SK-N-SH treated with all-trans-retinoic acid at 6 μM for 48 hours (cell line): ENCODE data around the gene ARRB1.

ENCODE experiments used
- ARNTL ChIP-seq: fragments of 450-650 bp; formaldehyde crosslinking; IDR thresholded peaks from 2 replicates; pipeline ENCODE4 v1.5.0; 2020; ENCODE audit warnings: low read depth, mild to moderate bottlenecking, moderate library complexity, borderline replicate concordance
- CSDC2 ChIP-seq: fragments of 250-450 bp; sonication (Bioruptor Pico); IDR thresholded peaks from 2 replicates; pipeline ENCODE4 v1.5.0; 2020; ENCODE audit warnings: mild to moderate bottlenecking, moderate library complexity
- PATZ1 ChIP-seq: fragments of 250-450 bp; sonication (Bioruptor Pico); IDR thresholded peaks from 2 replicates; pipeline ENCODE4 v1.8.0; 2020; ENCODE audit warnings: mild to moderate bottlenecking, moderate library complexity, borderline replicate concordance
- PPARA ChIP-seq: fragments of 250-450 bp; sonication (Bioruptor Pico); IDR thresholded peaks from 2 replicates; pipeline ENCODE4 v1.5.0; 2020; ENCODE audit warnings: mild to moderate bottlenecking, borderline replicate concordance
- RARB ChIP-seq: fragments of 250-450 bp; sonication (Bioruptor Pico); IDR thresholded peaks from 2 replicates; pipeline ENCODE4 v1.8.0; 2021; ENCODE audit warnings: mild to moderate bottlenecking, moderate library complexity
- TOX ChIP-seq: fragments of 250-450 bp; sonication (Bioruptor Pico); IDR thresholded peaks from 2 replicates; pipeline ENCODE4 v1.8.0; 2021; ENCODE audit warnings: mild to moderate bottlenecking, moderate library complexity, borderline replicate concordance
- ZFP3 ChIP-seq: fragments of 250-450 bp; sonication (Bioruptor Pico); IDR thresholded peaks from 2 replicates; pipeline ENCODE4 v1.5.0; 2020; ENCODE audit warnings: mild to moderate bottlenecking, moderate library complexity
- ZFP30 ChIP-seq: fragments of 450-650 bp; formaldehyde crosslinking; IDR thresholded peaks from 2 replicates; pipeline ENCODE4 v1.5.0; 2022; ENCODE audit warnings: mild to moderate bottlenecking, moderate library complexity
- ZNF565 ChIP-seq: fragments of 450-650 bp; formaldehyde crosslinking; conservative IDR thresholded peaks from 2 replicates; pipeline ENCODE4 v1.5.0; 2020; ENCODE audit warnings: low read depth, mild to moderate bottlenecking, moderate library complexity
- ZNF8 ChIP-seq: fragments of 450-650 bp; formaldehyde crosslinking; IDR thresholded peaks from 2 replicates; pipeline ENCODE4 v1.5.0; 2020; ENCODE audit warnings: mild to moderate bottlenecking, moderate library complexity
- TF ChIP-seq, protein P1 (sequence below): fragments of 250-450 bp; sonication (Bioruptor Pico); IDR thresholded peaks from 2 replicates; pipeline ENCODE4 v1.5.1; 2020; ENCODE audit warnings: low read depth, mild to moderate bottlenecking, moderate library complexity
- TF ChIP-seq, protein P2 (sequence below): fragments of 250-450 bp; sonication (Bioruptor Pico); IDR thresholded peaks from 2 replicates; pipeline ENCODE4 v1.5.1; 2021; ENCODE audit warnings: mild to moderate bottlenecking, moderate library complexity
- TF ChIP-seq, protein P3 (sequence below): fragments of 250-450 bp; sonication (Bioruptor Pico); IDR thresholded peaks from 2 replicates; pipeline ENCODE4 v1.5.0; 2020; ENCODE audit warnings: mild to moderate bottlenecking, moderate library complexity
- TF ChIP-seq, protein P4 (sequence below): fragments of 250-450 bp; sonication (Bioruptor Pico); IDR thresholded peaks from 2 replicates; pipeline ENCODE4 v1.8.0; 2021; ENCODE audit warnings: low read depth, mild to moderate bottlenecking, moderate library complexity, borderline replicate concordance

- TF ChIP-seq, protein P1, sequence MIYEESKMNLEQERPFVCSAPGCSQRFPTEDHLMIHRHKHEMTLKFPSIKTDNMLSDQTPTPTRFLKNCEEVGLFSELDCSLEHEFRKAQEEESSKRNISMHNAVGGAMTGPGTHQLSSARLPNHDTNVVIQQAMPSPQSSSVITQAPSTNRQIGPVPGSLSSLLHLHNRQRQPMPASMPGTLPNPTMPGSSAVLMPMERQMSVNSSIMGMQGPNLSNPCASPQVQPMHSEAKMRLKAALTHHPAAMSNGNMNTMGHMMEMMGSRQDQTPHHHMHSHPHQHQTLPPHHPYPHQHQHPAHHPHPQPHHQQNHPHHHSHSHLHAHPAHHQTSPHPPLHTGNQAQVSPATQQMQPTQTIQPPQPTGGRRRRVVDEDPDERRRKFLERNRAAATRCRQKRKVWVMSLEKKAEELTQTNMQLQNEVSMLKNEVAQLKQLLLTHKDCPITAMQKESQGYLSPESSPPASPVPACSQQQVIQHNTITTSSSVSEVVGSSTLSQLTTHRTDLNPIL (CRISPR knock-in tag) = no peak
- TF ChIP-seq ZNF8 (CRISPR knock-in tag) = no peak
- TF ChIP-seq RARB = no peak
- TF ChIP-seq ARNTL (CRISPR knock-in tag) = no peak
- no peak for TF ChIP-seq ZFP30
- no peak for TF ChIP-seq CSDC2 (CRISPR knock-in tag)
- TF ChIP-seq, protein P2, sequence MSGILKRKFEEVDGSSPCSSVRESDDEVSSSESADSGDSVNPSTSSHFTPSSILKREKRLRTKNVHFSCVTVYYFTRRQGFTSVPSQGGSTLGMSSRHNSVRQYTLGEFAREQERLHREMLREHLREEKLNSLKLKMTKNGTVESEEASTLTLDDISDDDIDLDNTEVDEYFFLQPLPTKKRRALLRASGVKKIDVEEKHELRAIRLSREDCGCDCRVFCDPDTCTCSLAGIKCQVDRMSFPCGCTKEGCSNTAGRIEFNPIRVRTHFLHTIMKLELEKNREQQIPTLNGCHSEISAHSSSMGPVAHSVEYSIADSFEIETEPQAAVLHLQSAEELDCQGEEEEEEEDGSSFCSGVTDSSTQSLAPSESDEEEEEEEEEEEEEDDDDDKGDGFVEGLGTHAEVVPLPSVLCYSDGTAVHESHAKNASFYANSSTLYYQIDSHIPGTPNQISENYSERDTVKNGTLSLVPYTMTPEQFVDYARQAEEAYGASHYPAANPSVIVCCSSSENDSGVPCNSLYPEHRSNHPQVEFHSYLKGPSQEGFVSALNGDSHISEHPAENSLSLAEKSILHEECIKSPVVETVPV = no peak
- no peak for TF ChIP-seq PATZ1 (CRISPR knock-in tag)
- TF ChIP-seq ZFP3 (CRISPR knock-in tag) = no peak
- no peak for TF ChIP-seq PPARA (CRISPR knock-in tag)
- TF ChIP-seq, protein P3, sequence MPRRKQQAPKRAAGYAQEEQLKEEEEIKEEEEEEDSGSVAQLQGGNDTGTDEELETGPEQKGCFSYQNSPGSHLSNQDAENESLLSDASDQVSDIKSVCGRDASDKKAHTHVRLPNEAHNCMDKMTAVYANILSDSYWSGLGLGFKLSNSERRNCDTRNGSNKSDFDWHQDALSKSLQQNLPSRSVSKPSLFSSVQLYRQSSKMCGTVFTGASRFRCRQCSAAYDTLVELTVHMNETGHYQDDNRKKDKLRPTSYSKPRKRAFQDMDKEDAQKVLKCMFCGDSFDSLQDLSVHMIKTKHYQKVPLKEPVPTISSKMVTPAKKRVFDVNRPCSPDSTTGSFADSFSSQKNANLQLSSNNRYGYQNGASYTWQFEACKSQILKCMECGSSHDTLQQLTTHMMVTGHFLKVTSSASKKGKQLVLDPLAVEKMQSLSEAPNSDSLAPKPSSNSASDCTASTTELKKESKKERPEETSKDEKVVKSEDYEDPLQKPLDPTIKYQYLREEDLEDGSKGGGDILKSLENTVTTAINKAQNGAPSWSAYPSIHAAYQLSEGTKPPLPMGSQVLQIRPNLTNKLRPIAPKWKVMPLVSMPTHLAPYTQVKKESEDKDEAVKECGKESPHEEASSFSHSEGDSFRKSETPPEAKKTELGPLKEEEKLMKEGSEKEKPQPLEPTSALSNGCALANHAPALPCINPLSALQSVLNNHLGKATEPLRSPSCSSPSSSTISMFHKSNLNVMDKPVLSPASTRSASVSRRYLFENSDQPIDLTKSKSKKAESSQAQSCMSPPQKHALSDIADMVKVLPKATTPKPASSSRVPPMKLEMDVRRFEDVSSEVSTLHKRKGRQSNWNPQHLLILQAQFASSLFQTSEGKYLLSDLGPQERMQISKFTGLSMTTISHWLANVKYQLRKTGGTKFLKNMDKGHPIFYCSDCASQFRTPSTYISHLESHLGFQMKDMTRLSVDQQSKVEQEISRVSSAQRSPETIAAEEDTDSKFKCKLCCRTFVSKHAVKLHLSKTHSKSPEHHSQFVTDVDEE (CRISPR knock-in tag) = no peak
- no peak for TF ChIP-seq ZNF565
- TF ChIP-seq, protein P4, sequence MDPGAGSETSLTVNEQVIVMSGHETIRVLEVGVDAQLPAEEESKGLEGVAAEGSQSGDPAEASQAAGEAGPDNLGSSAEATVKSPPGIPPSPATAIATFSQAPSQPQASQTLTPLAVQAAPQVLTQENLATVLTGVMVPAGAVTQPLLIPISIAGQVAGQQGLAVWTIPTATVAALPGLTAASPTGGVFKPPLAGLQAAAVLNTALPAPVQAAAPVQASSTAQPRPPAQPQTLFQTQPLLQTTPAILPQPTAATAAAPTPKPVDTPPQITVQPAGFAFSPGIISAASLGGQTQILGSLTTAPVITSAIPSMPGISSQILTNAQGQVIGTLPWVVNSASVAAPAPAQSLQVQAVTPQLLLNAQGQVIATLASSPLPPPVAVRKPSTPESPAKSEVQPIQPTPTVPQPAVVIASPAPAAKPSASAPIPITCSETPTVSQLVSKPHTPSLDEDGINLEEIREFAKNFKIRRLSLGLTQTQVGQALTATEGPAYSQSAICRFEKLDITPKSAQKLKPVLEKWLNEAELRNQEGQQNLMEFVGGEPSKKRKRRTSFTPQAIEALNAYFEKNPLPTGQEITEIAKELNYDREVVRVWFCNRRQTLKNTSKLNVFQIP = no peak
- no peak for TF ChIP-seq TOX (CRISPR knock-in tag)
Observed at GRCh38 chr11:75248924-75249256, 102.6 kb downstream of the ARRB1 start.
